GM18907 (cell line): ENCODE measurements around the gene CXorf66.
"Not testable (repeated sequence)": the region's sequence is repeated elsewhere in the genome, so short reads cannot be mapped to it uniquely, and the experiment has no call there.

Experiments used
- ATAC-seq: cut with Tn5 transposase; IDR thresholded peaks from one replicate; pipeline ENCODE4 v1.9.1; 2021; ENCODE audit warnings: mild to moderate bottlenecking, moderate library complexity; ENCODE audit not compliant: unreplicated experiment

The CXorf66 gene

GRCh38 chrX:139930401-139930800 is 34.9 kb downstream of the CXorf66 start:
- ATAC-seq: no peak

GRCh38 chrX:139929876-139930275 is 35.4 kb downstream of the CXorf66 start:
- no peak for ATAC-seq

GRCh38 chrX:139924696-139925095 is 40.6 kb downstream of the CXorf66 start:
- no peak for ATAC-seq

- ATAC-seq: no peak
These were observed 41.1 kb downstream of the CXorf66 start for GRCh38 chrX:139924069-139924695.

GRCh38 chrX:139921142-139921541 is 44.2 kb downstream of the CXorf66 start:
- ATAC-seq: not testable (repeated sequence)

- no peak for ATAC-seq
These were observed 45.0 kb downstream of the CXorf66 start for GRCh38 chrX:139920316-139920715.

DNA sequence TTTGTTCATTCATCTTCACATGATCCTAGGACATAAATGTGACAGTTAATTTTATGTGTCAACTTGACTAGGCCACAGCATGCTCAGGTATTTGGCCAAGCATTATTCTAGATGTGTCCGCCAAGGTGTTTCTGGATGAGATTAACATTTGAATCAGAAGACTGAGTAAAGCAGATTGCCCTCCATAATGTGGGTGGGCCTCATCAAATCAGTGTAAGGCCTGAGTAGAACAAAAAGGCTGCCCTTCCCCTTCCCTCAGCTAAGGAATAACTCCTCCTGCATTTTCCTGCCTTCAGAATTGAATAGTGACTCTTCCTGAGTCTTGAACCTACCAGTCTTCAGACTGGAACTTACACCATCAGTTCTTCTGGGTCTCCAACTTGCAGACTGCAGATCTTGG is 50.9 kb downstream of the CXorf66 start:
- no peak for ATAC-seq

GRCh38 chrX:139909712-139910111 is 55.6 kb downstream of the CXorf66 start:
- ATAC-seq: no peak

DNA sequence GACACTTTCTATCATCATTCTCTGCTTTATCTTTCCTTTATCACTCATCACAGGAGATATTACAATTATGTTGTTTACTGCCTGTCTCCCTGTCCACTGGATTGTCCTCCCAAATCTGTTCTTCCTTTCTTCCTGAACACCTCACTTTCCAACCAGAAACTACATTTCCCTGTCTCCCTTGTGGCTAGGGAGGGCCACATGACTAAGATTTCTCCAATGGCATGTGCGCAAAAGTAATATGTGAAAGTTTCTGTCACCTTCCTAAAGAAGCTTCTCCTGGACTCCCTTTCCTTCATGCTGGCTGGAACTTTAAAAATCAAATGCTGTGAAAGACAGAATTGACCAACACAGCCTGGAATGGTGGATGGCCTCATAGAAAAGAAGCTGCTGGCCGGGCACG is 58.2 kb downstream of the CXorf66 start:
- ATAC-seq: no peak

- no peak for ATAC-seq
These were observed 59.6 kb downstream of the CXorf66 start for GRCh38 chrX:139905743-139906142.
